Measurements from ENCODE around the gene CASP8AP2. TPM values are rescaled to one million over a fixed set of nuclear protein-coding genes. Genes with fewer than 3 reads are reported as not detected.

The CASP8AP2 gene
- total and polyA plus RNA-seq, 2 donors (not counting 3 experiments of a cell fraction or from before 2014, with no cell fraction given) = 4.7 to 22.0 TPM

DNA sequence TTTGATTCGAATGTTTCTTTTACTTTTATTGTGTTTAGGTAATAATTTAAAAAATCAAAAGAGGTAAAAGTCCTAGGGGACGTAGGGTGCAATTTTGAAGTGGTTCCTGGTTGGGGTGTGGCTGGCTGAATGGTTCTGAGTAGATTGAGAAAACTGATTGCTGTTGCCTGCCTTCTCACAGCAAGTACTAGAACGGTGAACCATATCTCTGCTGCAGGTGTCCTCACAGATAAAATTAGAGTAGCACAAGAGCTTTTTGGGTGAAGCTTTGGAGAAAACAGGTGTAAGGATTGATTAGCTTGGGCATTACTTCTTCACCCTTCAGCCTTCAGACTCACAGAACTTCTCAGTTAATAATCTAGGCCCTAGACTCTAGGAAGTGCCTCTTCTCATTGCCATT, 44.8 kb downstream of the CASP8AP2 start:
- Histone ChIP-seq H3K9me3 (replicated peaks; ENCODE audit: control insufficient read depth, insufficient read depth, low read length) (no peaks in the 10 kb centered on the region), H2AFZ (ENCODE audit: low read depth, low read length) (no peak overlapping the region), H3K27ac (ENCODE audit: insufficient read depth, low read depth, low read length) (no peak overlapping the region), H3K36me3 (ENCODE audit: control insufficient read depth in 2 of 2, extremely low read depth in 1 of 2, insufficient read depth in 2 of 2, low read length in 2 of 2) (peaks cover 0 to 5% of the 10 kb centered on the region in 2 experiments), H3K79me2 (ENCODE audit: control insufficient read depth, insufficient read depth, low read length) (no peaks in the 10 kb centered on the region), H3K9me1 (replicated peaks; ENCODE audit: control insufficient read depth, extremely low read depth, insufficient read depth, low read length) (no peaks in the 10 kb centered on the region), H3K27me3 (ENCODE audit: control insufficient read depth in 2 of 2, insufficient read depth in 2 of 2, low read length in 2 of 2) (no peaks in the 10 kb centered on the region), H3K4me3 (replicated peaks in 1 of 3; ENCODE audit: insufficient read depth in 1 of 3, low read depth in 1 of 3, low read length in 3 of 3) (no peak overlapping the region), H4K20me1 (replicated peaks; ENCODE audit: control insufficient read depth, extremely low read depth, insufficient read depth, low read length) (no peaks in the 10 kb centered on the region), H3K4me1 (ENCODE audit: control insufficient read depth, extremely low read depth, insufficient read depth, low read length) (no peaks in the 10 kb centered on the region), H3K4me2 (ENCODE audit: insufficient read depth, low read length) (no peak overlapping the region), H3K9ac (replicated peaks; ENCODE audit: extremely low read depth, insufficient read depth, low read length) (no peak overlapping the region)
- dilution Hi-C loops (cut with MboI; ENCODE audit: extremely low pct_ligation_motif_present, low sequenced_read_pairs) (no loop called here), intact Hi-C loops (cut with micrococcal nuclease) (no loop called here)
- ChIA-PET POLR2A (no interaction called here), CTCF (no interaction called here)
- DNase-seq (ENCODE audit: low read depth, low spot score) (no peak), FAIRE-seq (no peak)
- TF ChIP-seq EZH2 (IDR thresholded peaks at IDR 0.05; ENCODE audit: borderline replicate concordance, low read depth, low read length, severe bottlenecking) (no peak), GATA2 (IDR thresholded peaks at IDR 0.05; ENCODE audit: insufficient read depth, insufficient read length, low read depth, low read length) (no peak), MYC (IDR thresholded peaks at IDR 0.05; ENCODE audit: low read depth, low read length) (no peak), FOS (IDR thresholded peaks at IDR 0.05; ENCODE audit: borderline replicate concordance, insufficient read depth, low read length) (no peak), JUN (IDR thresholded peaks at IDR 0.05; ENCODE audit: borderline replicate concordance, insufficient read depth, insufficient read length, low read depth) (no peak), POLR2AphosphoS5 (IDR thresholded peaks at IDR 0.05; ENCODE audit: insufficient read depth, low read depth, low read length) (no peak), POLR2A (IDR thresholded peaks at IDR 0.05; ENCODE audit: low read depth, low read length) (no peak)
- TF ChIP-seq, protein P1, sequence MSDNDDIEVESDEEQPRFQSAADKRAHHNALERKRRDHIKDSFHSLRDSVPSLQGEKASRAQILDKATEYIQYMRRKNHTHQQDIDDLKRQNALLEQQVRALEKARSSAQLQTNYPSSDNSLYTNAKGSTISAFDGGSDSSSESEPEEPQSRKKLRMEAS (IDR thresholded peaks at IDR 0.05; ENCODE audit: insufficient read depth, insufficient read length) = no peak
- TF ChIP-seq, protein P2, sequence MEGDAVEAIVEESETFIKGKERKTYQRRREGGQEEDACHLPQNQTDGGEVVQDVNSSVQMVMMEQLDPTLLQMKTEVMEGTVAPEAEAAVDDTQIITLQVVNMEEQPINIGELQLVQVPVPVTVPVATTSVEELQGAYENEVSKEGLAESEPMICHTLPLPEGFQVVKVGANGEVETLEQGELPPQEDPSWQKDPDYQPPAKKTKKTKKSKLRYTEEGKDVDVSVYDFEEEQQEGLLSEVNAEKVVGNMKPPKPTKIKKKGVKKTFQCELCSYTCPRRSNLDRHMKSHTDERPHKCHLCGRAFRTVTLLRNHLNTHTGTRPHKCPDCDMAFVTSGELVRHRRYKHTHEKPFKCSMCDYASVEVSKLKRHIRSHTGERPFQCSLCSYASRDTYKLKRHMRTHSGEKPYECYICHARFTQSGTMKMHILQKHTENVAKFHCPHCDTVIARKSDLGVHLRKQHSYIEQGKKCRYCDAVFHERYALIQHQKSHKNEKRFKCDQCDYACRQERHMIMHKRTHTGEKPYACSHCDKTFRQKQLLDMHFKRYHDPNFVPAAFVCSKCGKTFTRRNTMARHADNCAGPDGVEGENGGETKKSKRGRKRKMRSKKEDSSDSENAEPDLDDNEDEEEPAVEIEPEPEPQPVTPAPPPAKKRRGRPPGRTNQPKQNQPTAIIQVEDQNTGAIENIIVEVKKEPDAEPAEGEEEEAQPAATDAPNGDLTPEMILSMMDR (IDR thresholded peaks at IDR 0.05; ENCODE audit: extremely low read depth in 1 of 2, insufficient read depth in 1 of 2, low read depth in 1 of 2, low read length in 2 of 2) = no peak
- no TSS peak for BruUV-seq (replicated peaks)
